Measurements from ENCODE around the gene CC2D2A.

CC2D2A gene

DNA sequence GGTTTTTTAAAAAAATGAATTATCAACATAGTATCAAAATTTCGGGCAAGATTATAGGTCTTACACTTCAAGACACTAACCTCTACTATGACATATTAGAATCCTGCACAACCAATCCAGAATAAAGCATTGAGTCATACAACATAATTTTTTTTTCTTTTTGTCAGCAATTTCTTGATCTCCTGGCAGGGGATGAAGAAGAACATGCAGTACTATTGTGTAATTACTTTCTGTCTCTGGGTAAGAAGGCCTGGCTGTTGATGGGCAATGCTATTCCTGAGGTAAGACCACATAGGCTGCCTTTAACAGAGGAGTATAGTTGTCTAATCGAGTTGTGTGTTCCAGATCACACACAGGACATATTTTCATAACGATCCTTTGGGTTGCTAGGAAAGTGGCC, 118.0 kb downstream of the CC2D2A start:
- POLR2A ChIA-PET (ENCODE audit: low non-redundant PET), result no interaction called here
- no peak for DNase-seq (ENCODE audit: low spot score)

DNA sequence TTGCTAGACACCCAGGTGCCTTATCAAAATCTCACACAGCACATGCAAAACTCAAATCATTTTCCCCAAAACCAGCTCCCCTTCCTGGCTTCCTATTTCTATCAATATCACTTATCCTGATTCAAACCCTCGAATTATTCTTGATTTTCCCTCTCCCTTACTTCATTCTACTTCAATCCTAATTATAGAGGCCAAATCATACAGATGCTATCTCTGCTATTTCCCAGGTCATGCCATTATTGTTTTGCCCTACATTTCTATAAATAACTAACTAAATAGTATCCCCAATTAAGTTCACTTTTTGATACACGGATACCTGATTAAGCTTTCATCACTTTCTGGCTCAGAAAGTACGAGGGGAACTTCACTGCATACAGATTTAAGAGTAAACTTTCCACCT, 123.1 kb downstream of the CC2D2A start:
- ChIA-PET CTCF (no interaction called here), POLR2A (ENCODE audit: low non-redundant PET) (no interaction called here)
- TF ChIP-seq, protein P1, sequence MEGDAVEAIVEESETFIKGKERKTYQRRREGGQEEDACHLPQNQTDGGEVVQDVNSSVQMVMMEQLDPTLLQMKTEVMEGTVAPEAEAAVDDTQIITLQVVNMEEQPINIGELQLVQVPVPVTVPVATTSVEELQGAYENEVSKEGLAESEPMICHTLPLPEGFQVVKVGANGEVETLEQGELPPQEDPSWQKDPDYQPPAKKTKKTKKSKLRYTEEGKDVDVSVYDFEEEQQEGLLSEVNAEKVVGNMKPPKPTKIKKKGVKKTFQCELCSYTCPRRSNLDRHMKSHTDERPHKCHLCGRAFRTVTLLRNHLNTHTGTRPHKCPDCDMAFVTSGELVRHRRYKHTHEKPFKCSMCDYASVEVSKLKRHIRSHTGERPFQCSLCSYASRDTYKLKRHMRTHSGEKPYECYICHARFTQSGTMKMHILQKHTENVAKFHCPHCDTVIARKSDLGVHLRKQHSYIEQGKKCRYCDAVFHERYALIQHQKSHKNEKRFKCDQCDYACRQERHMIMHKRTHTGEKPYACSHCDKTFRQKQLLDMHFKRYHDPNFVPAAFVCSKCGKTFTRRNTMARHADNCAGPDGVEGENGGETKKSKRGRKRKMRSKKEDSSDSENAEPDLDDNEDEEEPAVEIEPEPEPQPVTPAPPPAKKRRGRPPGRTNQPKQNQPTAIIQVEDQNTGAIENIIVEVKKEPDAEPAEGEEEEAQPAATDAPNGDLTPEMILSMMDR (conservative IDR thresholded peaks at IDR 0.05; ENCODE audit: low read depth), result no peak
- no peak for DNase-seq (ENCODE audit: low spot score)
- H3K27ac ChIP-seq, result no peak overlapping the region

More for the DNA sequence above, 118.0 kb downstream of the CC2D2A start:
- CTCF ChIA-PET, result no interaction called here
- H3K27ac ChIP-seq, result no peak overlapping the region
- TF ChIP-seq, protein P1 (conservative IDR thresholded peaks at IDR 0.05; ENCODE audit: low read depth), result no peak

DNA sequence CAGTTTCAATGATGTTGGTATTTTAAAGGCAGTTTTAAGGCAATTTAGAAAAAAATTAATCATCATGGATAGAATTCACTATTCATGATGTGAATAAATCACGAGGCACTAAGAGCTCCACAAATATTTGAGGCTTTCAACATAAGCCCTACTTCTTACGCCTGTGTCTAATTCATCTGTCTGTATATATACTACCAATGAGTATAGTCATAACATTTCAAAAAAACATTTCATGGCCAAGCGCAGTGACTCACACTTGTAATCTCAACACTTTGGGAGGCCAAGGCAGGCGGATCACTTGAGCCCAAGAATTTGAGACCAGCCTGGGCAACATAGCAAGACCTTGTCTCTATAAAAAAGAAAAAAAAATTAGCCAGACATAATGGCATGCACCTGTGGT, 129.0 kb downstream of the CC2D2A start:
- no peak for DNase-seq (ENCODE audit: low spot score)
- ChIA-PET POLR2A (ENCODE audit: low non-redundant PET) (no interaction called here), CTCF (no interaction called here)
- TF ChIP-seq, protein P1 (conservative IDR thresholded peaks at IDR 0.05; ENCODE audit: low read depth), result no peak
- no peak overlapping the region for H3K27ac ChIP-seq

DNA sequence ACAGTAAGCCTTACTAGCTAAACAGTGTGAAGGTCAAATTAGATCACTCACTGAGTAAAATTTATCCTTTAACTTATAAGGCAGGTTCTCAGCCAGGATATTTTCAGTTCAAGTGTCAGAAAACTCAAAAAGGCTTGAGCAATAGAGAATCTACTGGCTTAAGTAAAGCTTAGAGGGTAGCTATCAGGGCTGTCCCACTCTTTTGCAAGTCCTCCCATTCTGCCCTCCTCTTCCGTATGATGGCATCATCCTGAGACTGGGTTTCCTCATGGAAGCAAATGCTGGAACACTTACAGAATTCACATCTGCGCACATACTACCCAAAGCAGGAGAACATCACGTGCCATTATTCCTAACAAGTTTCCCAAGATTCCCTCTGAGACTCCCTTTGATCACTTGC, 130.5 kb downstream of the CC2D2A start:
- ChIA-PET POLR2A (ENCODE audit: low non-redundant PET) (no interaction called here), CTCF (no interaction called here)
- no peak overlapping the region for H3K27ac ChIP-seq
- no peak for DNase-seq (ENCODE audit: low spot score)
- TF ChIP-seq, protein P1 (conservative IDR thresholded peaks at IDR 0.05; ENCODE audit: low read depth), result no peak

DNA sequence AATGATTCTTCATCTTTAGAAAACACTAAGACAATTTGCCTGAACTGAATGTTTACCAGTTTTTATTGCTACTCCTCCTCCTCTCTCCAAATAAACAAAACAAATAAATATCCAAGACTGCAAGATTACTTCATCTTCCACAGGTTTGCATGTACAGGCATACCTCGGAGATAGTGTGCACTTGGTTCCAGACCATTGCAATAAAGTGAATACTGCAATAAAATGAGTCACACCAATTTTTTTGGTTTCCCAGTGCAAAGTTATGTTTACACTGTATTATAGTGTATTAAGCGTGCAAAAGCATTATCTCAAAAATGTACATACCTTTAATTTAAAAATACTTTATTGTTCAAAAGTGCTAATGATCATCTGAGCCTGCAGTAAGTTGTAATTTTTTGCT, 132.2 kb downstream of the CC2D2A start:
- H3K27ac ChIP-seq, result no peak overlapping the region
- POLR2A ChIA-PET (ENCODE audit: low non-redundant PET), result no interaction called here
- CTCF ChIA-PET, result interaction anchor here (0.5 kb wide), 1 partner anchor 595 kb away, joined by 3 read pairs; no protein-coding TSS in a partner anchor
- DNase-seq (ENCODE audit: low spot score), result no peak
- TF ChIP-seq, protein P1 (conservative IDR thresholded peaks at IDR 0.05; ENCODE audit: low read depth), result no peak

DNA sequence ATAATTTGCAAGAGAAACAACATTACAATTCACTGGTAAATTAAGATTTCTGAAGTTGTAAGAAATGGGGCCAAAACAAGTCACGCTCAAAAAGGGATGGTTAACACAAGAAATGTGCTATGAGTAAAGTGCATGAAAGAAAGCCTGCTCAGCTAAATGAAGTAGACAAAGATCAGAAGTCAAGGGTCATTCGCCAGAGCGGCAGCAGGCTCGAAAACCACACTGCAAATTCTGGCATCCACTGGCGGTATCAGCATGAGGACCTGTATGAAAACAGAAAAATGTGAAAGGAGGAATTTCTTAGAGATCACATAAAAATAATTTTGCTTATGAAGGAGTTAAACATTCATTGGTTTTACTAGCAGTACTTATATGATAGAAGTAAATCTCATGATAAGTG, 135.9 kb downstream of the CC2D2A start:
- no peak for DNase-seq (ENCODE audit: low spot score)
- POLR2A ChIA-PET (ENCODE audit: low non-redundant PET), result no interaction called here
- TF ChIP-seq, protein P1 (conservative IDR thresholded peaks at IDR 0.05; ENCODE audit: low read depth), result no peak
- H3K27ac ChIP-seq, result no peak overlapping the region
- CTCF ChIA-PET, result interaction anchor here (0.9 kb wide), 1 partner anchor 68 kb away, joined by 3 read pairs; no protein-coding TSS in a partner anchor

DNA sequence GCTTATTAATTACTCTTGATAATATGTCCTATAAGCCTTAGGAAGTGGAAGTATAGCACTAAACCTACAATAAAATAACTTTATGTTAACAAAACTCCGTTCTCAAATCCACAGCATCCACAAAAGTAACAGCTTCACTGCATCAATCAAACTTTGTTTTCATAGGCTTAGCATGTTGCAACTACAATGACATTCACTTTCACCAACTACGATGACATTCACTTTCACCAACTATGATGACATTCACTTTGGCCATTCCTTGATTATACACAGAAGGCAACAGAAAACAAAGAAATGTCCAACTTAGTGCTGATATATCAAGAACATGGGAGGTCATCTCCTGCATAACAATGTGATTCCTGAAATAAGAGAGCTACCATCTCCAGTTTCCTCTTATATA, 141.2 kb downstream of the CC2D2A start:
- H3K27ac ChIP-seq, result no peak overlapping the region
- TF ChIP-seq, protein P1 (conservative IDR thresholded peaks at IDR 0.05; ENCODE audit: low read depth), result no peak
- no peak for DNase-seq (ENCODE audit: low spot score)
- ChIA-PET POLR2A (ENCODE audit: low non-redundant PET) (no interaction called here), CTCF (no interaction called here)

Measured in RWPE1 (cell line).